ENCODE results near the gene FGD2. TPM values are rescaled to one million over a fixed set of nuclear protein-coding genes. Genes with fewer than 3 reads are reported as not detected.

FGD2 gene
- total RNA-seq, 4 donors from 2014 or later: 2.7 to 9.2 (median 5.2) TPM

DNA sequence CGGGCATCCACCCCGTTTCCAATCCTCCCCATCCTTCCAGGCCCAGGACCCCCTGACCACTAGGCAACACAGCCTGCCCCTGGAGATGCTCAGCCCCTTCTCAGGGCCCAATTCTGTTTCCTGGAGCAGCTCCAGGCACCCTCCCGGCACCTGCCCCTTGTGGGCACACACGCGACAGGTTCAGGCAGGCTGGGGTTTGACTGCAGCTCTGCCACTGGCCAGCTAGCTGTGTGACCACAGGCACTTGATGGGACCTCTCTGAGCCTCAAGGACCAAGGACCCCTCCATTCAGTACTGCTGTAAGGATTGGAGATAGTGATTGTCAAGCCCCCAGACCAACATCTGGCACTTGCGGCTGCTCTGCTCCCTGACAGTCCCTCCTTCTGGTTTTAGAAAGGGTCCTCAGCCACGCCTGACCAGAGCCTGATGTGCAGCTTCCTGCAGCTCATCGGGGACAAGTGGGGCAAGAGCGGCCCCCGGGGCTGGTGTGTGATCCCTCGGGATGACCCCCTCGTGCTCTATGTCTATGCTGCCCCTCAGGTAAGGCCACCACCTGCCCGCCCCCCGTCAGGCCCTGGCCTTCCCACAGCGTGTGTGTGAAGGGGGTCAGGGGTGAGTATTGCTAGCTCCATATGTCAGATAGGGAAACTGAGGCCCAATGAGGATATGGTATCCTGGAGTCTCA is 21.7 kb downstream of the FGD2 start:
- intact Hi-C loops (cut with DNase I; ENCODE audit: low total_unique reads): loop anchor here (10.0 kb wide), 1 partner anchor 148 kb away; the partner anchor contains the start of gene PIM1
- H3K4me3 ChIP-seq (ENCODE audit: low read depth, poor library complexity, severe bottlenecking): no peak overlapping the region
- TF ChIP-seq POLR2A (IDR thresholded peaks at IDR 0.05): no peak
- TF ChIP-seq, protein P1, sequence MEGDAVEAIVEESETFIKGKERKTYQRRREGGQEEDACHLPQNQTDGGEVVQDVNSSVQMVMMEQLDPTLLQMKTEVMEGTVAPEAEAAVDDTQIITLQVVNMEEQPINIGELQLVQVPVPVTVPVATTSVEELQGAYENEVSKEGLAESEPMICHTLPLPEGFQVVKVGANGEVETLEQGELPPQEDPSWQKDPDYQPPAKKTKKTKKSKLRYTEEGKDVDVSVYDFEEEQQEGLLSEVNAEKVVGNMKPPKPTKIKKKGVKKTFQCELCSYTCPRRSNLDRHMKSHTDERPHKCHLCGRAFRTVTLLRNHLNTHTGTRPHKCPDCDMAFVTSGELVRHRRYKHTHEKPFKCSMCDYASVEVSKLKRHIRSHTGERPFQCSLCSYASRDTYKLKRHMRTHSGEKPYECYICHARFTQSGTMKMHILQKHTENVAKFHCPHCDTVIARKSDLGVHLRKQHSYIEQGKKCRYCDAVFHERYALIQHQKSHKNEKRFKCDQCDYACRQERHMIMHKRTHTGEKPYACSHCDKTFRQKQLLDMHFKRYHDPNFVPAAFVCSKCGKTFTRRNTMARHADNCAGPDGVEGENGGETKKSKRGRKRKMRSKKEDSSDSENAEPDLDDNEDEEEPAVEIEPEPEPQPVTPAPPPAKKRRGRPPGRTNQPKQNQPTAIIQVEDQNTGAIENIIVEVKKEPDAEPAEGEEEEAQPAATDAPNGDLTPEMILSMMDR (IDR thresholded peaks at IDR 0.05): no peak
- DNase-seq (ENCODE audit: low spot score in 2 of 2): no peak
- 73 to 80% methylated on average over 15 of the region's 15 CpGs for WGBS, 2 donors

DNA sequence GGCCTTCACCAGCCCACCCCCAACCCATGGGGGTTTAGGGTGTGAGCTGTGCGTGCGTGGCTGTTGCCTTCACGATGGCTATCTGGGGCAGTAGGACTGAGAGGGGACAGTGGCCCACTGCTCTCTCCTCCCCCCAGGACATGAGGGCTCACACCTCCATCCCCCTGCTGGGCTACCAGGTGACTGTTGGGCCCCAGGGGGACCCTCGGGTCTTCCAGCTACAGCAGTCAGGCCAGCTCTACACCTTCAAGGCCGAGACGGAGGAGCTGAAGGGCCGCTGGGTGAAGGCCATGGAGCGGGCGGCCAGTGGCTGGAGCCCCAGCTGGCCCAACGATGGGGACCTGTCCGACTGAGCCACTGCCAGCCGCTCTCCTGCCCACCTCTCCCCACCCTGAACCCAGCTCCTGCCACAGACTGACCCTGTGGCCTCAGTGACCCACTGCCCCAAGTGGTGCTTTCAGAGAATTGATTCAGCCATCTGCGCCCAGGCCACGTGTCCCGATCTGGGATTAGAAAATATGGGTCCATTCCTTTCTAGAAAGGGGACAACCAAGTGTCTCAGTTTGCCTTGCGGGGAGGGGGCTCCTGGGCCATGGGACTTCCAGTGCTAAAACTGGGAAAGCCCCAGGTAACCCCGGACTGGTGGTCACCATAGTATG is 22.5 kb downstream of the FGD2 start:
- intact Hi-C loops (cut with DNase I; ENCODE audit: low total_unique reads): loop anchor here (10.0 kb wide), 1 partner anchor 147 kb away; the partner anchor contains the start of gene PIM1
- no peak for TF ChIP-seq POLR2A (IDR thresholded peaks at IDR 0.05)
- TF ChIP-seq, protein P1 (IDR thresholded peaks at IDR 0.05): no peak
- no peak for DNase-seq (ENCODE audit: low spot score in 2 of 2)
- 90 to 92% methylated on average over 14 to 17 of the region's 17 CpGs for WGBS, 2 donors
- H3K4me3 ChIP-seq (ENCODE audit: low read depth, poor library complexity, severe bottlenecking): no peak overlapping the region

DNA sequence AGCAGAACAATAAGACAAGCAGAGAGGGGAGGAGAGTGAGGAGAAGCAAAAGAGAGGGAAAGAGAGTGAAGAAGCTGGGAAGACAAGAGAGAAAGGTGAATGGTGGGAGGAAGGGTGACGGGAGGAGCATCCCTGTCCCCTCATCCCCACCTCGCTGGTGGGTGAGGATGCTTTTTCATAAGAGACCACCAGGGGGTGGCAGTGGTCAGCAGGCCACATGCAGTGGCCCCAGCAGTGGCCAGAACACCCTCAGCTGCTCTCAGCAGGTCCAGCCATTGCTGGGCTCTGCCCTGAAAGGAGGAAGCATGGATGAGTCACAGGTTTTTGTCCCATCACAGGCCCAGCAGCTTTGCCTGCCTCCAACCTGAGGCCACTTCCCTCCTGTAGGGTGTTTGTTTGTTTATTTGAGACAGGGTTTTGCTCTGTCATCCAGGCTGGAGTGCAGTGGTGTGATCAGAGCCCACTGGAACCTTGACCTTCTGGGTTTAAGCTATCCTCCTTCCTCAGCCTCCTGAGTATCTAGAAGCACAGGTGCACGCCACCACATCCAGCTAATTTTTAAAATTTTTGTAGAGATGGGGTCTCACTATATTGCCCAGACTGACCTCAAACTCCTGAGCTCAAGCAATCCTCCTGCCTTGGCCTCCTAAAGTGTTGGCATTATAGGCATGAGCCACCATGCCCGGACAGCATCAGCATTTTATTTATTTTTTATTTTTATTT is 24.0 kb downstream of the FGD2 start:
- intact Hi-C loops (cut with DNase I; ENCODE audit: low total_unique reads): loop anchor here (10.0 kb wide), 1 partner anchor 145 kb away; the partner anchor contains the start of gene PIM1
- 69 to 78% methylated on average over 4 of the region's 4 CpGs for WGBS, 2 donors
- H3K4me3 ChIP-seq (ENCODE audit: low read depth, poor library complexity, severe bottlenecking): no peak overlapping the region
- no peak for TF ChIP-seq POLR2A (IDR thresholded peaks at IDR 0.05)
- TF ChIP-seq, protein P1 (IDR thresholded peaks at IDR 0.05): peak in 1 of 3 donors; percentile 54
- peak in 1 of 2 donors; percentile 59 for DNase-seq (ENCODE audit: low spot score in 2 of 2)

DNA sequence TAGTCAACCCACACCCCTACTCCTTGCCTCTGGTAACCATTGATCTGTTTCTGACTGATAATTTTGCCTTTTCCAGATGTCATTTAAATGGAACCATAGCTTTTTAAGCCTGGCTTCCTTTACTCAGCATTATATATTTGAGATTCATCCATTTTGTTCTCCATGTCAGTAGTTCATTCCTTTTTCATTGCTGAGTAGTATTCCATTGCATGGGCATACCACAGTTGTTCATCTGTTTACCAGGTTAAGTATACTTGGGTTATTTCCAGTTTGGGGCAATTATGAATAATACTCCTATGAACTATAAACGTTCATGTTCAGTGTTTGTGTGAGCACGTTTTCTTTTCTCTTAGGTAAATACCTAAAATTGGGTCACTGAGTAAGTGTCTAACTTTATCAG is 25.1 kb downstream of the FGD2 start:
- TF ChIP-seq, protein P1 (IDR thresholded peaks at IDR 0.05): no peak
- TF ChIP-seq POLR2A (IDR thresholded peaks at IDR 0.05): no peak
- DNase-seq (ENCODE audit: low spot score in 2 of 2): no peak
- WGBS, 2 donors: 75 to 77% methylated on average over 2 of the region's 2 CpGs
- H3K4me3 ChIP-seq (ENCODE audit: low read depth, poor library complexity, severe bottlenecking): no peak overlapping the region
- intact Hi-C loops (cut with DNase I; ENCODE audit: low total_unique reads): no loop called here

DNA sequence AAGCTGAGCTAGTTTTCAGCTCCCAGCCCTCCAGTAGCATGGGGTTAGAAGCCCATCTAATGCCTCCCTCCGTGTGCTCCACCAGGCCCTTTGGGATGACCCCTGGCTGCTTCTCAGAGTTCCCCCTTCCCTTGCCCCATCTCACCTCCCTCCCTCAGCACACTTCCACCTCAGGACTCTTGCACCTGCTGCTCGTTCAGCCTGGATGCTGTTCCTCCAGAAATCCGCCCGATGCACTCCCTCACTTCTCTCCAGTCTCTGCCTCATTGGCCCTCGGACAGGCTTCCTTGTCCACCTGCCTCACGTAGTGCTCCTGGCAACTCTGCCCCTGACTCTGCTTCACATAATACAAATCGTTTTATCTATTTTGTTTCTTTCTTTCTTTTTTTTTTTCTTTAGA is 26.8 kb downstream of the FGD2 start:
- no peak for DNase-seq (ENCODE audit: low spot score in 2 of 2)
- no peak overlapping the region for H3K4me3 ChIP-seq (ENCODE audit: low read depth, poor library complexity, severe bottlenecking)
- 86 to 89% methylated on average over 7 of the region's 7 CpGs for WGBS, 2 donors
- intact Hi-C loops (cut with DNase I; ENCODE audit: low total_unique reads): no loop called here
- TF ChIP-seq, protein P1 (IDR thresholded peaks at IDR 0.05): no peak
- TF ChIP-seq POLR2A (IDR thresholded peaks at IDR 0.05): no peak

Measured in lower leg skin (tissue), 4 donors.